Activated T-cell treated with anti-CD3 and anti-CD28 coated beads, Interleukin-2, amount 50 U/mL, for 24 hours (primary cell): ENCODE results near the gene IL1RN.
"Not testable (repeated sequence)": the region's sequence is repeated elsewhere in the genome, so short reads cannot be mapped to it uniquely, and the experiment has no call there.

Experiments used
- DNase-seq: peaks from one replicate; pipeline ENCODE4 v3.0.0-alpha.2; 2020
- H3K27ac Mint-ChIP-seq: 2 replicates; pipeline ENCODE4 v1.8.0; 2020; ENCODE audit warnings: mild to moderate bottlenecking, mixed read lengths
- H3K27me3 Mint-ChIP-seq: 2 replicates; pipeline ENCODE4 v1.8.0; 2020; ENCODE audit warnings: mixed read lengths
- H3K36me3 Mint-ChIP-seq: 2 replicates; pipeline ENCODE4 v1.8.0; 2020; ENCODE audit warnings: low read depth, mixed read lengths
- H3K4me1 Mint-ChIP-seq: 2 replicates; pipeline ENCODE4 v1.8.0; 2020; ENCODE audit warnings: low read depth, mixed read lengths
- H3K4me3 Mint-ChIP-seq: 2 replicates; pipeline ENCODE4 v1.8.0; 2020; ENCODE audit warnings: mild to moderate bottlenecking, moderate library complexity, mixed read lengths
- H3K9me3 Mint-ChIP-seq: 2 replicates; pipeline ENCODE4 v1.8.0; 2020; ENCODE audit warnings: mixed read lengths

The IL1RN gene

GRCh38 chr2:113093613-113093977, 33.8 kb upstream of the IL1RN start:
- Mint-ChIP-seq H3K27me3 (no peaks in the 10 kb centered on the region), H3K27ac (no peak overlapping the region), H3K36me3 (peaks cover 6% of the 10 kb centered on the region), H3K4me3 (no peak overlapping the region), H3K4me1 (peaks cover 22% of the 10 kb centered on the region), H3K9me3 (peaks cover 16% of the 10 kb centered on the region)
- DNase-seq: no peak

DNA sequence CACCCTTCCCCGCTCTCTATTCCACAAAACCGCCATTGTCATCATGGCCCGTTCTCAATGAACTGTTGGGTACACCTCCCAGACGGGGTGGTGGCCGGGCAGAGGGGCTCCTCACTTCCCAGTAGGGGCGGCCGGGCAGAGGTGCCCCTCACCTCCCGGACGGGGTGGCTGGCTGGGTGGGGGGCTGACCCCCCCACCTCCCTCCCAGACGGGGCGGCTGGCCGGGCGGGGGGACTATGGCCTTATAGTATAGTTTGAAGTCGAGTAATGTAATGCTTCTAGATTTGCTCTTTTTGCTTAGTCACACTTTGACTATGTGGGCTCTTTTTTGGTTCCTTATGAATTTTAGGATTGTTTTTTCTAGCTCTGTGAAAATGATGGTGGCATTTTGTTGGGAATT, 31.1 kb upstream of the IL1RN start:
- H3K27me3 Mint-ChIP-seq, H3K36me3 Mint-ChIP-seq, DNase-seq, H3K27ac Mint-ChIP-seq, H3K4me3 Mint-ChIP-seq: not testable (repeated sequence)
- peaks cover 24% of the 10 kb centered on the region for H3K4me1 Mint-ChIP-seq
- H3K9me3 Mint-ChIP-seq: peaks cover 16% of the 10 kb centered on the region

- not testable (repeated sequence) for H3K27me3 Mint-ChIP-seq, H3K4me3 Mint-ChIP-seq, H3K36me3 Mint-ChIP-seq, DNase-seq
- peaks cover 26% of the 10 kb centered on the region for H3K4me1 Mint-ChIP-seq
- peaks cover 16% of the 10 kb centered on the region for H3K9me3 Mint-ChIP-seq
- H3K27ac Mint-ChIP-seq: peak overlapping the region; percentile 74
These were observed 30.4 kb upstream of the IL1RN start for GRCh38 chr2:113096842-113097618.

GRCh38 chr2:113098041-113098440, 29.4 kb upstream of the IL1RN start:
- H3K27me3 Mint-ChIP-seq: no peaks in the 10 kb centered on the region
- peak; percentile 50 for DNase-seq
- peaks cover 20% of the 10 kb centered on the region for H3K9me3 Mint-ChIP-seq
- peaks cover 6% of the 10 kb centered on the region for H3K36me3 Mint-ChIP-seq
- peak overlapping the region; percentile 69 for H3K27ac Mint-ChIP-seq
- H3K4me1 Mint-ChIP-seq: peaks cover 37% of the 10 kb centered on the region
- peak overlapping the region; percentile 70 for H3K4me3 Mint-ChIP-seq

DNA sequence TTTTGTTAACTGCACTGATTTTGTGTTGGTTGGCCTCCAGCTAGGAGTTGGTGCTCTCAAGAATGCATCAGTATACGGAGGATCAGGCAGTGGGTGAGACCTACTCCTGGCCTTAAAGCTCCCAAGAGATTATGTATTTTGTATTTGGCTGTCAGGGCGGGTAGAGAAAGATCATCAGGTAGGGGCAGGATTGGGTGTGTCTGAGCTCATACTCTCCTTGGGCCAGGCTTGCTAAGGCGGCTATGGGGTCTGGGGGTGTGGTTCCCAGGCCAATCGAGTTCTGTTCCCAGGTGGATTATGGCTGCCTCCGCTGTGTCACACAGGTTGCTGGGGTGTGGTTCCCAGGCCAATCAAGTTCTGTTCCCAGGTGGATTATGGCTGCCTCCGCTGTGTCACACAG, 28.9 kb upstream of the IL1RN start:
- Mint-ChIP-seq H3K4me3 (peak overlapping the region; percentile 70), H3K4me1 (peaks cover 41% of the 10 kb centered on the region), H3K9me3 (peaks cover 20% of the 10 kb centered on the region), H3K36me3 (peaks cover 6% of the 10 kb centered on the region), H3K27me3 (no peaks in the 10 kb centered on the region), H3K27ac (peak overlapping the region; percentile 69)
- no peak for DNase-seq

DNA sequence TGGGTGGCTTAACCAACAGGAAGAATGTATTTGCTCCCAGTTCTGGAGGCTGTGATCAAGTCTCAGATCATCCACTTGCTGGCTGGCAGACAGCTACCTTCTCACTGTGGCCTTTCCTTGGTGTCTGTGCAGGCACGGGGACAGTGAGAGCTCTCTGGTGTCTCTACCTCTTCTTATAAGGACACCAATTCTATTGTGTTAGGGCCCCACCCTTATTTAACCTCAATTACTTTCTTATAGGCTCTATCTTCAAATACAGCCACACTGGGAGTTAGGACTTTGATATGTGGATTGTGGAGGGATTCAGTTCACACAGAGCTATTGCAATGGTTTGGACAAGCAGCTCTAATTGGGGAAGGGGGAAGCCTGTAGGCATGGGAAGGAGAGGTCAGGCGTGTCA, 25.3 kb upstream of the IL1RN start:
- H3K27ac Mint-ChIP-seq: peak overlapping the region; percentile 32
- H3K9me3 Mint-ChIP-seq: peaks cover 22% of the 10 kb centered on the region
- H3K36me3 Mint-ChIP-seq: peaks cover 14% of the 10 kb centered on the region
- peaks cover 58% of the 10 kb centered on the region for H3K4me1 Mint-ChIP-seq
- no peaks in the 10 kb centered on the region for H3K27me3 Mint-ChIP-seq
- DNase-seq: no peak
- H3K4me3 Mint-ChIP-seq: no peak overlapping the region

GRCh38 chr2:113103277-113103676, 24.1 kb upstream of the IL1RN start:
- no peaks in the 10 kb centered on the region for H3K27me3 Mint-ChIP-seq
- DNase-seq: no peak
- H3K4me3 Mint-ChIP-seq: no peak overlapping the region
- H3K27ac Mint-ChIP-seq: peak overlapping the region; percentile 95
- peaks cover 8% of the 10 kb centered on the region for H3K36me3 Mint-ChIP-seq
- H3K4me1 Mint-ChIP-seq: peaks cover 47% of the 10 kb centered on the region
- H3K9me3 Mint-ChIP-seq: peaks cover 15% of the 10 kb centered on the region

DNA sequence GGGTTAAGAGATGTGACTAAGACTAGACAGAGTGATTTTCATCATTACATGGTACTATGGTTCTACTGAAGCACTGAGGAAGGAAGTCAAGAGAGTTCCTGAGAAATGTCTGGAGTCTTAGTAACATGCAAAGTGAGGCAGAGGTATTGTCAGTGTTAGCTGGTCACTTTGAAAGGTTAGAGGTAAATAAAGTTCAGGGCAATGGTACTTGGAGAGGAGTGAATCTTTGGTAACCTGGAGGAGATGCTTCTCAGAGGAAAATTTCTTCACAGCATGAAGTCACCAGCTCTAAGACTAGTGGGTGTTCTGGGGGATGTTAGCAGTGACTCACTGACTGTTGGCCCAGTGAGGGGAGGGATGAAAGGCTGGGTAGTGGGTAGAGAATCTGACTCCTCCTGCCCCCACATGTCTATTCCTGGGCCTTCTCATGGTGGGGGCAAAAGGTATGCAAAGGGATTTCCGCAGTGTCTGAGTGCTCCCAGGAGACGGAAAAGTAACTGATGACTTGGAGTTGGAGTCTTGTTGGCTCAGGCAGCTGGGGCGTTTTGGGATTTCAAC, 23.3 kb upstream of the IL1RN start:
- H3K9me3 Mint-ChIP-seq: peaks cover 15% of the 10 kb centered on the region
- H3K36me3 Mint-ChIP-seq: peaks cover 8% of the 10 kb centered on the region
- peak overlapping the region; percentile 34 for H3K4me3 Mint-ChIP-seq
- H3K27ac Mint-ChIP-seq: peak overlapping the region; percentile 95
- no peaks in the 10 kb centered on the region for H3K27me3 Mint-ChIP-seq
- DNase-seq: peak; percentile 59
- H3K4me1 Mint-ChIP-seq: peaks cover 44% of the 10 kb centered on the region

DNA sequence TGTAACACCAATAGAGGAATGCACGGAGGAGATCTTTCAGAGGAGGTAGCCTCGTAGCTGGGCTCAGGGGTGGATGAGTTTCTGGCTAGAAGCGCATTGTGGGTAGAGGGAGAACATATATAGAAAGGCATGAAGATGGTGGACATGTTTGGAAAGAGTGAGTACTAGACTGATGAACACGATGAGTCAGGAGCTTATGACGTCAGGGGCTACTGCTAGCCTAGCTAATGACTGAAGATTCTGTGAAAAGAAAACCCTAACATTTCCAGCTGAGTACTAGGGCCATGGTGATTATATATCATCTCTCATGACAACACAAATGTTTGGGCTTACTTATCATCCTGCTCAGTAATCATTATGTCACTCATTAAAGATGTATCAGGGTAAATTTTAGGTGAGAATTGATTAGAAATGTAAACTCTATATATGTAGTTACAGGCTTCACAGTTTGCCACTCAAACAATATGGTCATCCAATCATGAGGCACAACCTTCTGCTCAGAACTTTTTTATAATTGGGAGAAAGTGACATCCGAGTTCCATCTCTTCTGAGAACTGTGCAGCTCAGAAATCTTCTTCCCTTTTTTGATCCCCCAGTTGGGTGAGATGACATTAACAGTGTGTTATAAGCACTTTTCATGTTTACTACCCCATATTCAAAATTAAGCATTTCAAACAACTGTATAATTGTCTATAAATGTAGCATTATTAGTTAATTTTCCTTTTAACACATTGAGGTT, 22.2 kb upstream of the IL1RN start:
- H3K9me3 Mint-ChIP-seq: peaks cover 15% of the 10 kb centered on the region
- peak overlapping the region; percentile 95 for H3K27ac Mint-ChIP-seq
- peaks cover 8% of the 10 kb centered on the region for H3K36me3 Mint-ChIP-seq
- no peaks in the 10 kb centered on the region for H3K27me3 Mint-ChIP-seq
- peak; percentile 35 for DNase-seq
- H3K4me1 Mint-ChIP-seq: peaks cover 48% of the 10 kb centered on the region
- peak overlapping the region; percentile 32 for H3K4me3 Mint-ChIP-seq

DNA sequence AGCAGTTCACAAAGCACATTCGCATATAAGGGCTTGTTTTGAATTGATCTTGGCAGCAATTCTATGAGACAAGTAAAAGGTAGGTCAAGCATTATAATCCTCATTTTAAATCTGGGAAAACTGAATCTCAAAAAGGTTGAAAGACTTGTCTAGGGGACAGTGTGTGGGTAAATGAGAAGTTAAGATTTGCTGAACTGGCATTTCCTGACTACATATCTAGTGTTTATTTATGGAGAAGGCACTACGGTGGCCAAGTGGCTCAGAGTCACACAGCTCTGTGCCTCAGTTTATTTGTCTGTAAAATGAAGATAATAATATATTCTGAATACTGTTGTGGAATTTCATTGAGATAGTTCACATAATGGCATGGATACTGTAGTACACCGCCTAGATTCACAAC, 16.3 kb upstream of the IL1RN start:
- Mint-ChIP-seq H3K4me3 (no peak overlapping the region), H3K36me3 (no peaks in the 10 kb centered on the region), H3K4me1 (peaks cover 4% of the 10 kb centered on the region), H3K27me3 (no peaks in the 10 kb centered on the region), H3K27ac (no peak overlapping the region), H3K9me3 (no peaks in the 10 kb centered on the region)
- DNase-seq: no peak

DNA sequence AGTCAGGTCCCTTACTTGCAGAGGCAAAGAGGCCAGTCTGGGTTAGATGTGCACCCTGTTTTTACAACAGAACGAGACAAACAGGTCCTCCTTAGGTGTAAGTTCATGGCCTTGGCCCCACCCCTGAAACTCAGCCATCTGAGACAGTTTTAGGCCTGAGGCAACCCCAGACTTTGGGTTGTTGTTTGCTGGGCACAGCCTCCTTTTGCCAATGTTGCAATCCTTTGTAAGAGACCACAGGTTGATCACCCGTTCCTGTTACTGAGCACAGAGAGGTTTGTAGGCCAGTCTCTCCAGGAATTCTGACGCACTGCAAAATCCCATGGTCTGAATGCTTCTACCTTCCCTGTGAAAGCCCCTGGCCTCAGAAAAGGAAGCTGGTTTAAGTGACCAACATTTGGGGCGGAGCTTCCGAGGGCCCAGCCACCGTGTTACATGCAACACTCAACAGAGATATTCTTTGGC, 15.5 kb upstream of the IL1RN start:
- Mint-ChIP-seq H3K4me3 (no peak overlapping the region), H3K27me3 (no peaks in the 10 kb centered on the region), H3K27ac (no peak overlapping the region), H3K36me3 (no peaks in the 10 kb centered on the region), H3K9me3 (no peaks in the 10 kb centered on the region), H3K4me1 (peaks cover 9% of the 10 kb centered on the region)
- DNase-seq: no peak

DNA sequence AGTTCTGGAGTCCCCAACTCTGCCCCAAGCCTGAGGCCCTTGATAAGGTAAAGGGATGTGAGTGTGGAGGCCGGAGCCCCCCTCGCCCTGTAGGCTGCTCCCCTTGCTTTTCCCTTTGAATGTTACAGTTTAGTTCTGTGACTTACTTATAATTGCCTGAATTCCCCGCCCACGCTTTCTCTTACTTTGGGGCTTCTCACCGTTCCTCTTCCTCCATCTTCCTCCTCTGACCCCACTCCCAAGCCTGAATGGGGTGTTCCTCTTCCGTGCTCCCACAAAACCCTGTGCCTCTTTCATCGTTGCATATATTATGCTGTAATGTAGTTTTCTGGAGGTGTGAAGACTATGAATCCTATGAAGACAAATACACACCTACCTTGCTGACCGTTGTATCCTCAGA, 15.0 kb upstream of the IL1RN start:
- H3K4me3 Mint-ChIP-seq: no peak overlapping the region
- H3K27ac Mint-ChIP-seq: no peak overlapping the region
- H3K9me3 Mint-ChIP-seq: no peaks in the 10 kb centered on the region
- no peaks in the 10 kb centered on the region for H3K36me3 Mint-ChIP-seq
- no peaks in the 10 kb centered on the region for H3K27me3 Mint-ChIP-seq
- DNase-seq: no peak
- H3K4me1 Mint-ChIP-seq: peaks cover 14% of the 10 kb centered on the region

DNA sequence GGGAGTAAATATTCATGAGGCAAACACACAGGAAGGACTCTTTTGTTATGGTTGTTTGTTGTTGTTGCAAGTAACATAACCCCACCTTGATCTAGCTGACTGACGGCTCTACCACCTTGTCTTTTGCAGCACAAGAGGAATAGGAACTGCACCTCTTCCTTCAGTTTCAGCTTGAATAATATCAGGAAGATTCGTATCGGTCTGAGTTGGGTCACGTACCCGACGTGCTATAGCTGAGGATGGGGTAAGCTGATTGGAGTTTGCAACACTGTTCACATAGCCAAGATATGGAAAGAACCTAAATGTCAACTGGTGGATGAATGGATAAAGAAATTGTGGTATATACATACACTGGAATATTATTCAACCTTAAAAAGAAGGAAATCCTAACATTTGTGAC, 14.5 kb upstream of the IL1RN start:
- Mint-ChIP-seq H3K9me3 (no peaks in the 10 kb centered on the region), H3K27me3 (no peaks in the 10 kb centered on the region), H3K4me1 (peaks cover 19% of the 10 kb centered on the region), H3K36me3 (no peaks in the 10 kb centered on the region), H3K4me3 (no peak overlapping the region), H3K27ac (no peak overlapping the region)
- no peak for DNase-seq

GRCh38 chr2:113113807-113114206, 13.6 kb upstream of the IL1RN start:
- Mint-ChIP-seq H3K4me3 (no peak overlapping the region), H3K27me3 (no peaks in the 10 kb centered on the region), H3K9me3 (no peaks in the 10 kb centered on the region), H3K27ac (no peak overlapping the region), H3K4me1 (peaks cover 22% of the 10 kb centered on the region), H3K36me3 (no peaks in the 10 kb centered on the region)
- no peak for DNase-seq
